GM21576 (cell line): ENCODE measurements around the gene ZC3H13.

Experiments used
- ATAC-seq: cut with Tn5 transposase; IDR thresholded peaks from one replicate; pipeline ENCODE4 v1.9.1; 2021; ENCODE audit warnings: mild to moderate bottlenecking, moderate library complexity; ENCODE audit not compliant: unreplicated experiment

The ZC3H13 gene

DNA sequence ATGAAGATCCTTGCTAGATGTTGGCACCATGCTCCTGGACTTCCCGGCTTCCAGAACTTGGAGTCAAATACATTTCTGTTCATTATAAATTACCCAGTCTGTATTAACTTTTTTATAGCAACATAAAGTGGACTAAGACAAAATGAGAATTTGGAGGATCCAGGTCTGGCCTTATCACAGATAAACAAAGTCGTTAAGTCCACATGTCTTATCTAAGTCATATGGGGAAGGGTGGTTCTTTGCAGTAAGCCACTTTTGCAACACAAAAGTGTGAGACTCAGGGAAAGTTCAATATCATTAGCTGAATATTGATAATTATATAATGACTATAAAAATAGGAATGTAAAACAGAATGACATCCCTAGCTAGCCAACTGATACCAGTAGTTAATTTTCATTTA is 109.4 kb downstream of the ZC3H13 start:
- ATAC-seq = no peak

DNA sequence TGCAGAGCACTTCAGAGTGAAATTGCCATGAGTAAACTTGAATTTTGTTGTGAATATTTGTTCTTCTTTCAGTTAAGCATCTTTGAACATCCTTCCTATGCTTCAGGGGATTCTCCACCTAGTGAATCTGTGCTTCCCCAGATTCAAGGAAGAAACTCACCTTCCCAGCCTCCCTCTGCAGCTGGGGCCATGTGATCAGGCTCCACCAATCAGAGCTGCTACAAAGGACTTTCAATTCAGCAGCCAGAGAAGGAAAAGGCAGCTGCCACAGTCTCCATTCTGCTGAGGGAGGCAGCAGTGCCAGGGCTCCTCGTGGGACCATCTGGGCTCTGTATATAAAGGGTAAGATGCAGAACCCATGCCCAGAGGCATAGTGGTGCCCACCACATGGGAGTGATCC is 111.3 kb downstream of the ZC3H13 start:
- no peak for ATAC-seq

DNA sequence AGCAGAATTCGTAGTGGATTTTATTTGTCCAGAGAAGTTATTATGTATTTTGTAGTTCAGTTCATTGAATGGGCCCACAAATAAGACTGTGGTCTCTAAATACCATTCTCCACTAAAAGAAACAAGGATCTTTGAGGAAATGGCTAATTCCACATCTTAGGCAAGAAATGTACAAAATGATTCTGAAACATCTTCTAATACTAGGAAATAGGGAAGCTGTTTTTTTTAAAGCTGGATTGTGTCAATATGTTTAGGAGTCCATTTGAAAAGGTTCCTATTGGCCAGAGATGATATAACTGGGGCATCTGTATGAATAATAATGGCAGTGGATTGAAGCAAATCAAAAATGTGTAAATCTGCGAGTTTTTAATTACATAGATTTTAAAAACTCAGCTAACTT is 112.5 kb downstream of the ZC3H13 start:
- ATAC-seq = no peak

DNA sequence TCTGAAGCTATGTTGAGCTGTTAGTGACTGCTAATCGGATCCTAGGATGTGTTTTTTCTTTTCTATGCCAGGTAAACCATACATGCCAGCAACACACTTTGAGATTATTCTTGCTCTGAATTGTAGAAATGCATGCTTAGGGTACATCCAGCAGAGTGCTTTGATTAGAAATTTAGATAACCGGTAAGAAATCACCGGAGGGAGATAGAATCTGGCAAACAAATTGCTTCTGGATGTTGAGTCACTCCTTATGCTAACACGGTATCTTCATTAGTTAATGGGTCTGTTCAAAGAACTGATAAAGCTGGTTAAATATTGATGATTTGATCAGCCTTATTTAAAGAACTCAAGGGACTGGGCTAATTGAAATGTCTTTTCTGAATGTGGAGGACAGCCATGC is 115.9 kb downstream of the ZC3H13 start:
- no peak for ATAC-seq

DNA sequence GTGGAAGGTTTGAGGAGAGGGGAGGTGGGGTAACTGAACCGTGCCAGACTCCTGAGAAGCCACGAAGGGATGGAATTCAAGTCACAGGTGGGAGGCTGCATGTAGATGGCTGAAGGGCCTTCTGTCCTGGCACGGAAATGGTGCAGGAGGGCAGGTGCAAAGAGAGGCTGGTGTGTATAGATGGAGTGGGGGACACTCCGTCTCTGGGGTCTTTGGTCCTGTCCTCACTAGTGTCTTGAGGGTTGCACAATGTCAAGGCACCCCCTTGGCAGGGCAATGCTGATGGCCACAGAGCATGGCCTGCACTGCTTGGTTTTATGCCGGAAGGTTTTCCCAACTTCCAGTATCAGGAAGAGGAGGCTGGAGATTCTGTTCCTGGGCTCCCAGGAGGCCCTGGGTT is 118.3 kb downstream of the ZC3H13 start:
- ATAC-seq = no peak

DNA sequence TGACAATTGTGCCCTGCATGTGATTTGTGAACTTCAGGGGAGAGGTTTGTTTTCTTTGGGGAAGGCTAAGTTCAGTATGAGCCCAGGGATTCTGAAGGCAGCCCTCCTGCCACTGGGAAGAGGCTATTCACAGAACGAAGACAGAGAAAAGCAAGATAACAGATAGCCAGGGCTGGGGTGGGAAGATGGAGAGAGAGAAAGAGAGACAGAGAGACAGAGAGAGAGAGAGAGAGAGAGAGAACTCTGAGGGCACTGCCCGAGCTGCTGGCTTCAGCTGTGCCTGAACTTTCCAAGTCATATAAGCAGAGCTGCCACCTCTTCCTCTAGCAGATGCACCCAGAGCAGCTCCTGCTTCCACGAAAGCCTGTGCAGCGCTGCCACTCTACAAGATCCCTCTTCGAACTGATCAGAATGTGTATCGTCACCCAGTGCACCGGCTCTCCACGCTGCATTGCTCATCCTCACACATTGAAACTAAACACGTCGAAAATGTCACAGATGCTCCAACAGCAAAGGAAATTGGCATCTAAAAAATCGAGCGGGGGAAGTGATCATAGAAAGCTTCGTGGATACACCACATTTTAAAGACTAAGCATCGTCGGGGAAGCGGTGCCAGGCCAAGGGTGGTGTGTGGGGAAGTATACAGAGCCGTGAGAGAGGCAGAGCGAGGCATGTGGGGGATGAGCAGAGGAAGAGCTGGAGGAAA is 119.2 kb downstream of the ZC3H13 start:
- ATAC-seq = no peak

DNA sequence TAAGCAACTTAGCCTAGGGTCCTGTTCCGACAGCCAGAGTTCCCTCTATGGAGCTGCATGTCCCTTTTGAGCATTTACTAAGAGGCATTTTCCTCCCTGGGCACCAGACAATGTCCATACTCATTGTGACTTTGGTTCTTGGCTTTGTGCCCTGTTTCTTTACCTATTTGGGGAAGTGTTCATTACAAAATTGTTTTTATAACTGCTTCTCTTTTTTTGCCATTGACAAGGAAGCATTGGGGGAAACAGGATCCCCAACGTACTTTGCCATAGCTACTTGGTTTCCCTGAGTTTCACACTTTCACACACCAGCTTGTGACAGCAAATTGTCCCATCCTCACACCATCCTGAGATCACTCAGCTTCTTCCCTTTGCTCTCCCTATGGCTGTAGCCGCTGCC is 119.9 kb downstream of the ZC3H13 start:
- no peak for ATAC-seq

DNA sequence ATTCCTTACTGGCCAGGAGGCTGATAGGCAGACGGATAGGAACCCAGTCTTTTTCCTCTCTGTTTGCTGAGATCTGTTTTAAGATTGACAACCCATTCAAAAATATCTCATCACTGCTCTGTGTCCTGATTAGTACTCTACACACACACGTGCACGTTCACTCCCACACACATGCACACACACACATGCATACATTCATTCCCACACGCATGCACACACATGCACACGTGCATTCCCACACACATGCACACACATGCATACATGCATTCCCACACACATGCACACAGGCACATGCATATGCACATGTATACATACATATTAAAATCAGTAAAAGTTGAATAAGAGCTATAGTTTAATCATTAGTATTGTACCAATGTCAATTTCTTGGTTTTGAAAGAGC is 120.4 kb downstream of the ZC3H13 start:
- ATAC-seq = no peak

DNA sequence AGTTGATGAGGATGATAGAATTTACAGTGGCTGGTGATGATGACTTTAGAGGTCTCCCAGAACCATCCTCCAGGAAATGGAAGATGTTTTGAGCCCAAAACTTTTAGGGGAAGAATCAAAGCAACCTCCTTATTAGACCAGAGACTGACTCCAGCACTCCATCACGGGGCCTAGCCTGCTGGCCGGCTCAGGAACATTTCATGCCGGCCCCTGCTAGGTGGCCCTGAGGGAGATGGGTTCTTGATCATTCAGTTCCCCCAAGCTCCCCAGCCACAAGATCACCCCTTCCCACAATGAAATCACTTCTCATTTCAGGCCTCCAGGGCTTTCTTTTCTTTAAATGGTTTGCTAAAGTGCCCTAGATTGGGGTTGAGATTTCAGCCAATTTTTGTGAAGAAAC is 121.3 kb downstream of the ZC3H13 start:
- ATAC-seq = no peak

DNA sequence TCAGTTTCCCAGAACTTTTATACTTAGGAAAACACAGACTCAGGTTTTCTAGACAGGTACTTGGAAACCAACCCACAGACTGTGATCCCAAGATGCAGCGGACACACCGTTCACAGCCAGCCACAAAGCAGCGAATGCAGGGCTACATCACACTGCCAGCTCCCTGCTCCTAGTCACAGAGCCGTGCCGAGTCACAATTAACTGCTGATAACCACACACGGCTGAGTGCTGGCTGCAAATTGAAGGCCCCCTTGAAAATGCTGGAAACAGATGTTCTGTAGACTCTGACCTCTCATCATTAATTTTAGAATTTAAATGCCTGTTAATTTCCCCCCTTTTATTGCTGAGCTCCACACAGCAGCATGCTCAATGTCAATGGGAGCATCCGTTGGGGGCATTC is 122.4 kb downstream of the ZC3H13 start:
- ATAC-seq = no peak

DNA sequence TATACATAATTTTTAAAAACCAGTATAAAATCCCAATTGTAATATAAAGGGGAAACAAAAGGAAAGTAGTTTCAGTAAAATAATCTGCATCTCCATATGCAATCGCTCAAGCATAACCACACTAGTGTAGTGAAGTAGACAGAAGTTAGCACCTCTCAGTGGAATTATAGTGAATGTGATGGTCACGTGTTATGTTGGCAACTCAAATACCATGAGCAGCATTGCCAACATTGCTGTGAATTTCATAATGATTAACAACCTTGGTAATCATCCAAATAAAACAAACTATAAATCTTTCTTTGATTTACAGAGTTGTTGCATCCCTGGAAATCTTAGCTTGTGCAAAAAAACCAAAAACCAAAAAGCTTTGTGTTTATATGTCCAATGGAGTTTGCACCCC is 123.7 kb downstream of the ZC3H13 start:
- ATAC-seq = no peak

DNA sequence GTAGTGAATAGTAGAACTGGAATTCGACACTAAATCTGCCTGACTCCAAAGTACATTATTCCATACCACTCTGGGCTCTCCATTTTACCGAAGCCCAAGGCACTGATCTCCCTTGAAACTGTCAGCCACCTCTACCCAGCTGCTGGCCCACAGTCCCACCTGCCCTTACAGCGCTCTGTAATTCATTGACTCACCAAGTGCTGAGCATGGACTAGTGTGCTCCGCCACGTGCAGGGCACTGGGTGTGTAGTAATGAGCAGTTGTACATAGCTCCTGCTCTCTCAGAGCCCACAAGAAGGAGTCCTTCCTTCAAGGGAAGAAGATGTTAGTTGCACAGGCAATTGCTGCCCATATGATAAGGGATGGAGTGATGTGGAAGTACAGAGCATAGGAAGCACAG is 124.4 kb downstream of the ZC3H13 start:
- no peak for ATAC-seq

DNA sequence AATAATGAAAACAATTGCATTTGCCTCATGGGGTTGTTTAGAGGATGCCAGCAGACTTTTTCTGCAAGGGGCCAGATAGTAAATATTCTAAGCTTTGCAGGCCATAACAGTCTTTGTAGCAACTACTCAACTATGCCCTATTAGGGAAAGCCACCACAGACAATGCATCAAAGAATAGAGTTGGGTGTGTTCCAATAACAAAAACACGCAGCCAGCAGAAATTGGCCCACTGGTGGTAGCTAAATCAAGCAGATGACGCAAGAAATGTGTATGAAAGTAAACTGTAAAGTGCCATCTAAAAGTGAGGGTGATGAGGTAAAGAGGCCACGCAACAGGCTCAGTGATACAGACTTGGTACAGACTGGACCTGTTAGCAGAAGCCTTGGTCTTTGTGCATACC is 125.8 kb downstream of the ZC3H13 start:
- ATAC-seq = no peak

DNA sequence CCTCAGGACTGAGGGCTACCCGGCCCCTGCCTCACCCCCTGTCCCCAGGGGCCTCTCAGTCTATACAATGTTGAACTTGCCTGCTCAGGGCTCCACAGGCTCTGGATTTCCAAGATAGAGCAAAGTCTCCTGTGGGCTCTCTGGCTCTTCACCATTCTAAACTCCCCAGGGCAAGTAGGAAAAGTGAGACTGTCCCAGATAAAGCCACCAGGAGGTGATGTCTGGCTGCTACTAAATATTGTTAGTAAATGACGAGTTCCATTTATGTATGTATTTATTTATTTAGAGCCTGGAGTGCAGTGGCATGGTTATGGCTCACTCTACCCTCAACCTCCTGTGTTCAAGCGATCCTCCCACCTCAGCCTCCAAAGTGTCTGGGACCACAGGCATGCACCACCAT is 127.4 kb downstream of the ZC3H13 start:
- no peak for ATAC-seq

DNA sequence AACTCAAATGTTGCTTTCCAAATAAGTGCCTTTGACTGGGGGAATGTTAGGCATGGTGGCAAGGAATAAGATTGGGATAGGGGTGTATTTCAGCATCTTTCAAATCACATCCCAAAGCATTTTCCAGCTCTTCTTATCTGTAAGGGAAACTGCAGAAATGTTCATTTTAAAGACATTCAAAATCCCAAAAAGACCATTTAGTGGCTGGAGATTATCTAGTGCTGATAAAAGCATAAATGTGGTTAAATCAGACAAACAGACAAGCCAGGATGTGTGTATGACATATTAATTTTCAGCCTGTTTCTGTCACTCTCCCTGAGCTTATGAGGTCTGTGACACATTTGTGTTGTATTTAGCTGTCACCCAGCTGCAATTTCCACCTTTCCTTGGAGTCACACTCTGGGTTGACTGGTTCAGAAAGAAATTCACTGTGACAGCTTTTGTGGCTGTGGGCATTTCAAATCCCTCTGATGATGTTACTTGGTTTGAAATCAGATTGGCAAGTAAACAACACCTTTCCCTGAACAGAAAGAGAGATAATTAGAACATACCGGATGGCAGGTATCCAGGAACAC is 131.3 kb downstream of the ZC3H13 start:
- ATAC-seq = no peak

DNA sequence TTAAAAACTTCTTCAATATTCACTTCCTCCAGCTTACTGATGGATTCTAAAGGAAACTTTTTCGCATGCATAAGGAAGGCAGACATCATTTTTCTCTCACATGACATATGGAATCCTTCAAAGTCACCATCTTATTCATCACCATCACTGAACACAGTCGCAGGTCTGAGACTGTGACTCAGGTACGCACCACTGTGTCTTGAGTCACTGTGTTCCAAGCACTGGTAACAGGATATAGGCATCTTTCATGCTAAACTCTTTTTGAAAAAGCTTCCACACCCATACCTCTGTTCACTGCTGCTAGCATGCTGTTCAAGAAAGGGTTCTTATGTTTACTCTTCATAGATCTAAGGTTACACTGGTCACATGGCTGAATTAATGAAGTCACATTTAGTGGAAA is 133.9 kb downstream of the ZC3H13 start:
- no peak for ATAC-seq

DNA sequence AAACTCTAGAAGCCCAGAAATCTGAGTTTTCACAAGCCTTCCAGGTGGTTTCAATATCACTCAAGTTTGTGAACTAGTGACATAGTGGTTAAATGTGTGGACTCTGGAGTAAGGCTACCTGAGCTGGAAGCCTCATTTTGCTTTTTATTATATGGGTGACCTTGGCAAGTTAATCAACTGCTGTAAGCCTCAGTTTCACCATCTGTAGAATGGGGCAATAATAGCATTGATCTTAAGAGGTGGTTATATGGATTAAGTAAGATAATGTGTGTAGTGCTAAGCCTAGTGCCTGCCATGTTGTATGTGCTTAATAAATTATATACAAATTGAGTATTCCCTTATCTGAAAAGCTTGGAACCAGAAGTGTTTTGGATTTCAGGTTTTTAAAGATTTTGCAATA is 135.5 kb downstream of the ZC3H13 start:
- ATAC-seq = no peak

DNA sequence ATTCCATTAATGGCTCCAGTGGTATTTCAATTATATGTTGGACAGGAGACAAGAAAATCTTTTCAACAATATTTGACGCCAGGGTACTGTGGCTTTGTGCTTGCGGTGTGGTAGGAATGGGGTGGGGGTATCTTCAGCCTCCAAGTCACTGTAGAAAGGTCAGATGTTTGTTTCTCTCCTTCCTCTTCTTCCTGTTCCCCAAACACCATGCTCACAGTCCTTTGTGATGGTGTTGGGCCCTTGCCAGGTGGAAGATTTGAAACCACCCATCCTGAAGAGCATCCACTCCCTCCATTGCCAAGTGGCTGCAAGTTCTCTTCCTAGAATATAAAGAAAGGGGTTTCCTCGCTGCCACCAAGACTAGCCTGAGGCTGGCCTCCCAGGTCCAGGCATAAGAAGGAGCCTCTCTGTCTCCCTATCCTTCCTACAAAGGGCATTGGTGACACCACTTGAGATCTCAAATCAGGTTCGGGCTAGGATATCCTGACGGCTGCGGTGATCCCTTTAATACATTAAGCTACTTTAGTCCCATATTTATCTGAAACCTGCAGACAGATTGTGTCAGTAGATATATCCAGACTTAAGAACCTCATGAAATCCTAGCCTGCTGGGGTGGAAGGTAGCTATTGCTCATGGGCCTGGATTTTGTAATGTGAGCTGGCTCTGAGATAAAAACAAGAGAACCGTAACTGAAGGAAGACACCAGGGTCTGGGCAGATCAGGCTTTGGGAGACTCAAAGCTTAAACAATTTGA is 136.7 kb downstream of the ZC3H13 start:
- no peak for ATAC-seq

DNA sequence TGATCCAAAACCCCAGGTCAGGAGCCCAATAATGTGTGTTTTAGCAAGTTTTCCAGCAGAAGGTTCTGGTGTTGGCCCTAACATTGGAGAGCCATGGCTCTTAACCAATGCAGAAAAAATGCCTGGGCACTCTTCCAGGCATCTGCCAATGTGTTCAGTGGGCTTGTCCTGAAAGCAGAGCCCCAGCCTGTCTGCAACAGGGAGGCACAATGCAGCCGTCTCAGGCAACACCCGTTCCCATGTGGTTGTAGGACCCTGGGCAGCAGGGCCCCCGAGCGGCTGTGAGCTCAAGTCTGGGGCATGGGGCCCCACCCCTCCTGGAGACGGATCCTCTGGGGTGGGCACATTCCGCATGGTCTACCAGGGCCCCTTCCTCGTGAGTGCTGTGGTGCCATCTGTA is 142.9 kb downstream of the ZC3H13 start:
- ATAC-seq = no peak

DNA sequence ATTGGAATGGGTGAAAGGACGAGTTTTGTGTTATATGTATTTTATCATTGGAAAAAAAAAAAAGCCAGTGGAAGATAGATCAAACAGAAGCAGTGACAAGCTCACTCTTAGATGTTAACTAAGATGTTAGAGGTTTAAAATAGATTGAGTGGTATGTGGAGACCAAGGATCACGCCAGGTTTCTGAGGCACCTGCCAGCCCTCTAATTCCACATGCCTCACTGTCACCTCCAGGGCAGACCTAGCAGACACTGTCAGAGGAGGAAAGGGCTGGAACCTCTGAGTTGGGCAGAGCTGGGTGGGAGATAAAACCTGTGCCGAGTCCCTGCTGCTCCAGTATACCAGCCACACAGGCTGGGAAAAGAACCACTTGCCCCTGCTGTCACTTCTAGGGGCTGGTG is 143.5 kb downstream of the ZC3H13 start:
- ATAC-seq = no peak

DNA sequence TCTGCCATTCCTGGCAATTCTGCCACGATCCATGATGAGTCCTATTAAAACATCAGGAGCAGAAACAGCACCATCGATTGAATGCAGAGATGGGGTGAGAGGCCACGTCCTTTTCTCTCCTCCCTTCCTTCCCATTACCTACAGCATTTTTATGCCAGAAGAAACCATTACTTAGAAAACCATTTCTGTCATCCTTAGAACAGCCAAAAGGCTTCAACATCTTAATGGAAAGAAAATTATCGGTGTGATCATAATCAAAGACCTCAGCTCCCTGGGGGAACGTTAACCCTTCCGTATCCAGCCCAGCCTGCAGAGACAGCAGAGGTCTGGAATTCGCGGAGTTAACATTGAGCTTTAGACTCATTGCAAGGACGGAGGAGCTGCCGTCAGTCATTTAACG is 145.0 kb downstream of the ZC3H13 start:
- ATAC-seq = no peak
